ENCODE data around the gene DOK6. TPM values are rescaled to one million over a fixed set of nuclear protein-coding genes. Genes with fewer than 3 reads are reported as not detected.

The DOK6 gene
- total and polyA plus RNA-seq, 10 of the 15 experiments (the other 5 are each of a cell fraction or from before 2014, with no cell fraction given): 0.01 to 0.09 (median 0.04) TPM; not detected in 4

- Histone ChIP-seq H3K4me1 (ENCODE audit: control insufficient read depth, insufficient read depth, low read length) (no peaks in the 10 kb centered on the region), H2AFZ (ENCODE audit: control insufficient read depth, low read depth, low read length) (no peak overlapping the region), H4K20me1 (ENCODE audit: control insufficient read depth, insufficient read depth) (no peaks in the 10 kb centered on the region), H3K27me3 (replicated peaks in 1 of 2; ENCODE audit: control insufficient read depth in 2 of 2, insufficient read depth in 2 of 2, low read length in 1 of 2) (no peaks in the 10 kb centered on the region), H3K36me3 (ENCODE audit: control insufficient read depth in 2 of 2, insufficient read depth in 2 of 2, low read length in 1 of 2) (no peaks in the 10 kb centered on the region), H3K79me2 (ENCODE audit: control insufficient read depth, insufficient read depth, low read length) (no peaks in the 10 kb centered on the region), H3K9ac (ENCODE audit: control insufficient read depth, insufficient read depth, low read length) (no peak overlapping the region), H3K4me2 (ENCODE audit: control insufficient read depth, insufficient read depth) (no peak overlapping the region), H3K4me3 (no peak overlapping the region), H3K27ac (ENCODE audit: control insufficient read depth, insufficient read depth) (no peak overlapping the region), H3K9me3 (replicated peaks; ENCODE audit: control insufficient read depth, insufficient read depth, low read length) (no peaks in the 10 kb centered on the region)
- TF ChIP-seq TARDBP (IDR thresholded peaks at IDR 0.05; ENCODE audit: borderline replicate concordance) (no peak), RAD21 (IDR thresholded peaks at IDR 0.05; ENCODE audit: insufficient read depth, low read depth, low read length) (no peak), SRF (IDR thresholded peaks at IDR 0.05; ENCODE audit: low read depth in 2 of 2, low read length in 2 of 2) (no peak), SMC3 (IDR thresholded peaks at IDR 0.05; ENCODE audit: borderline replicate concordance, low read length) (no peak), KLF5 (IDR thresholded peaks at IDR 0.05; ENCODE audit: partially characterized antibody) (no peak), YY1 (IDR thresholded peaks at IDR 0.05; ENCODE audit: low read depth, low read length) (no peak), TBL1XR1 (IDR thresholded peaks at IDR 0.05; ENCODE audit: low read depth, low read length) (no peak), PAX5 (IDR thresholded peaks at IDR 0.05; ENCODE audit: borderline replicate concordance, low read depth, low read length) (no peak), ZSCAN29 (IDR thresholded peaks at IDR 0.05) (no peak), NR2F1 (conservative IDR thresholded peaks at IDR 0.05) (no peak), BRCA1 (IDR thresholded peaks at IDR 0.05; ENCODE audit: low read depth, low read length) (no peak), STAT3 (IDR thresholded peaks at IDR 0.05; ENCODE audit: low read depth, low read length) (no peak)
- BruUV-seq (replicated peaks): no TSS peak
- intact Hi-C loops (cut with micrococcal nuclease; ENCODE audit: unreplicated experiment): no loop called here
- POLR2A ChIA-PET: no interaction called here
- in situ Hi-C loops (cut with MboI): no loop called here
- FAIRE-seq (no peak), ATAC-seq (no peak), DNase-seq (ENCODE audit: low read depth, low spot score) (no peak)
- SMC1A ChIA-PET (ENCODE audit: uncharacterized antibody, unreplicated experiment): no interaction called here
- RAD21 ChIA-PET (ENCODE audit: unreplicated experiment): no interaction called here
- CTCF ChIA-PET: no interaction called here
- 0% methylated on average over 3 of the region's 3 CpGs for WGBS (ENCODE audit: insufficient coverage, insufficient replicate concordance, low lambda C conversion rate, missing lambda C conversion rate)
Measured at GRCh38 chr18:69556228-69556627, 155.5 kb downstream of the DOK6 start.
